Measurements from ENCODE around the gene NRG2. TPM values are rescaled to one million over a fixed set of nuclear protein-coding genes. Genes with fewer than 3 reads are reported as not detected.

NRG2 gene
- polyA plus RNA-seq, 1 of the 3 experiments (the other 2 are of a cell fraction): 3.7 TPM

- H3K79me2 ChIP-seq (ENCODE audit: insufficient read depth): no peaks in the 10 kb centered on the region
- no peak overlapping the region for H2AFZ ChIP-seq (ENCODE audit: low read depth)
- H3F3A ChIP-seq (replicated peaks; ENCODE audit: insufficient read depth): no peaks in the 10 kb centered on the region
- no peak for DNase-seq
- no peak overlapping the region for H3K27ac ChIP-seq (ENCODE audit: low read depth in 2 of 2, low read length in 1 of 2)
- H3K9ac ChIP-seq: no peak overlapping the region
- H3K4me2 ChIP-seq: no peak overlapping the region
- CTCF ChIA-PET: interaction anchor here (2.1 to 6.2 kb wide), 3 partner anchors 10 to 168 kb away, joined by 9 to 73 read pairs (median 26); no protein-coding TSS in a partner anchor
- H3K4me1 ChIP-seq (ENCODE audit: control insufficient read depth in 1 of 2, insufficient read depth in 2 of 2, low read depth in 1 of 2, low read length in 1 of 2): peaks cover 0 to 28% of the 10 kb centered on the region in 2 experiments; a peak in 1 of 4 replicates
- H3K27me3 ChIP-seq (ENCODE audit: insufficient read depth): no peaks in the 10 kb centered on the region
- TF ChIP-seq RAD21 (IDR thresholded peaks at IDR 0.05; ENCODE audit: low read length) (no peak), ELF1 (IDR thresholded peaks at IDR 0.05) (no peak), MAX (IDR thresholded peaks at IDR 0.05; ENCODE audit: low read depth) (no peak), GABPA (IDR thresholded peaks at IDR 0.05; ENCODE audit: low read depth) (no peak), TEAD4 (IDR thresholded peaks at IDR 0.05; ENCODE audit: borderline replicate concordance, insufficient read depth) (no peak), FOSL2 (IDR thresholded peaks at IDR 0.05; ENCODE audit: borderline replicate concordance, low read depth) (no peak), SIN3A (IDR thresholded peaks at IDR 0.05; ENCODE audit: borderline replicate concordance, low read depth, low read length) (no peak), CHD2 (IDR thresholded peaks at IDR 0.05; ENCODE audit: low read length, partially characterized antibody) (no peak), GATA2 (CRISPR knock-in tag; IDR thresholded peaks at IDR 0.05) (no peak), SMC3 (IDR thresholded peaks at IDR 0.05; ENCODE audit: low read depth, low read length) (no peak), POLR2AphosphoS5 (IDR thresholded peaks at IDR 0.05; ENCODE audit: low read depth, low read length) (no peak)
- TF ChIP-seq, protein P1, sequence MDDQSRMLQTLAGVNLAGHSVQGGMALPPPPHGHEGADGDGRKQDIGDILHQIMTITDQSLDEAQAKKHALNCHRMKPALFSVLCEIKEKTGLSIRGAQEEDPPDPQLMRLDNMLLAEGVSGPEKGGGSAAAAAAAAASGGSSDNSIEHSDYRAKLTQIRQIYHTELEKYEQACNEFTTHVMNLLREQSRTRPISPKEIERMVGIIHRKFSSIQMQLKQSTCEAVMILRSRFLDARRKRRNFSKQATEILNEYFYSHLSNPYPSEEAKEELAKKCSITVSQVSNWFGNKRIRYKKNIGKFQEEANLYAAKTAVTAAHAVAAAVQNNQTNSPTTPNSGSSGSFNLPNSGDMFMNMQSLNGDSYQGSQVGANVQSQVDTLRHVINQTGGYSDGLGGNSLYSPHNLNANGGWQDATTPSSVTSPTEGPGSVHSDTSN (IDR thresholded peaks at IDR 0.05): no peak
- TF ChIP-seq, protein P2, sequence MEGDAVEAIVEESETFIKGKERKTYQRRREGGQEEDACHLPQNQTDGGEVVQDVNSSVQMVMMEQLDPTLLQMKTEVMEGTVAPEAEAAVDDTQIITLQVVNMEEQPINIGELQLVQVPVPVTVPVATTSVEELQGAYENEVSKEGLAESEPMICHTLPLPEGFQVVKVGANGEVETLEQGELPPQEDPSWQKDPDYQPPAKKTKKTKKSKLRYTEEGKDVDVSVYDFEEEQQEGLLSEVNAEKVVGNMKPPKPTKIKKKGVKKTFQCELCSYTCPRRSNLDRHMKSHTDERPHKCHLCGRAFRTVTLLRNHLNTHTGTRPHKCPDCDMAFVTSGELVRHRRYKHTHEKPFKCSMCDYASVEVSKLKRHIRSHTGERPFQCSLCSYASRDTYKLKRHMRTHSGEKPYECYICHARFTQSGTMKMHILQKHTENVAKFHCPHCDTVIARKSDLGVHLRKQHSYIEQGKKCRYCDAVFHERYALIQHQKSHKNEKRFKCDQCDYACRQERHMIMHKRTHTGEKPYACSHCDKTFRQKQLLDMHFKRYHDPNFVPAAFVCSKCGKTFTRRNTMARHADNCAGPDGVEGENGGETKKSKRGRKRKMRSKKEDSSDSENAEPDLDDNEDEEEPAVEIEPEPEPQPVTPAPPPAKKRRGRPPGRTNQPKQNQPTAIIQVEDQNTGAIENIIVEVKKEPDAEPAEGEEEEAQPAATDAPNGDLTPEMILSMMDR (IDR thresholded peaks at IDR 0.05): no peak
- no peaks in the 10 kb centered on the region for H3K36me3 ChIP-seq (replicated peaks in 1 of 2; ENCODE audit: control insufficient read depth in 1 of 2, insufficient read depth in 2 of 2, low read length in 1 of 2)
- WGBS (ENCODE audit: low lambda C conversion rate): 69% methylated on average over 5 of the region's 5 CpGs
- H3K9me3 ChIP-seq: no peaks in the 10 kb centered on the region
- H4K20me1 ChIP-seq (ENCODE audit: insufficient read depth): no peaks in the 10 kb centered on the region
- no peak overlapping the region for H3K4me3 ChIP-seq (ENCODE audit: low read depth in 2 of 2, low read length in 1 of 2)
- POLR2A ChIA-PET: no interaction called here
- H3K9me2 ChIP-seq: no peaks in the 10 kb centered on the region
These were observed 88.0 kb downstream of the NRG2 start for GRCh38 chr5:139955053-139955605.

DNA sequence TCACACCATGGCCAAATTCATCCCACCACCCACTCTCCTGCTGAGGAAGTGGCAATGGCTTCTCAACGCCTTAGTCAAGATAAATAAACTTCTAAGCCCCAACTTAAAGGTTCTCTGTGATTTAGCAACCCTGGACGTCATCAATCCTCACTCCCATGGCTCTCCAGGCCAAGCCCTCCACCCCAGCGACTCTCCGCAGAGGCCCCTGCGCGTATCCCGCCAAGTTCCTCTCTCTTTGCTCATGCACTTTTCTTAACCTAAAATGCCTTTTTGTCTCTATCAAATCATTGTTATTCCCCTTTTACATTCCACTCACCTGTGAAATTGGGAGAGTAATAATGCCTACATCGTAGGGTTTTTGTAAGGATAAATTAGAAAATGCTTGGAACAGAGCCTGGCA lies 88.6 kb downstream of the NRG2 start:
- Histone ChIP-seq H3K79me2 (ENCODE audit: insufficient read depth) (no peaks in the 10 kb centered on the region), H4K20me1 (ENCODE audit: insufficient read depth) (no peaks in the 10 kb centered on the region), H3K36me3 (replicated peaks in 1 of 2; ENCODE audit: control insufficient read depth in 1 of 2, insufficient read depth in 2 of 2, low read length in 1 of 2) (no peaks in the 10 kb centered on the region), H3K9me2 (no peaks in the 10 kb centered on the region), H3K4me3 (ENCODE audit: low read depth in 2 of 2, low read length in 1 of 2) (no peak overlapping the region), H3K27ac (ENCODE audit: low read depth in 2 of 2, low read length in 1 of 2) (no peak overlapping the region), H2AFZ (ENCODE audit: low read depth) (no peak overlapping the region), H3K9me3 (no peaks in the 10 kb centered on the region), H3K27me3 (ENCODE audit: insufficient read depth) (no peaks in the 10 kb centered on the region), H3K4me1 (ENCODE audit: control insufficient read depth in 1 of 2, insufficient read depth in 2 of 2, low read depth in 1 of 2, low read length in 1 of 2) (peaks cover 0 to 28% of the 10 kb centered on the region in 2 experiments; a peak in 1 of 4 replicates), H3F3A (replicated peaks; ENCODE audit: insufficient read depth) (no peaks in the 10 kb centered on the region), H3K9ac (no peak overlapping the region), H3K4me2 (no peak overlapping the region)
- no peak for DNase-seq
- CTCF ChIA-PET: interaction anchor here (2.6 to 6.2 kb wide), 3 partner anchors 14 to 167 kb away, joined by 17 to 73 read pairs (median 26); no protein-coding TSS in a partner anchor
- POLR2A ChIA-PET: no interaction called here
- WGBS (ENCODE audit: low lambda C conversion rate): 81% methylated on average over 8 of the region's 8 CpGs
- TF ChIP-seq FOXJ3 (CRISPR knock-in tag; IDR thresholded peaks at IDR 0.05) (no peak), YY1 (IDR thresholded peaks at IDR 0.05; ENCODE audit: low read depth) (no peak), TCF12 (IDR thresholded peaks at IDR 0.05) (no peak), EP300 (IDR thresholded peaks at IDR 0.05; ENCODE audit: borderline replicate concordance in 1 of 2, low read depth in 1 of 2, low read length in 1 of 2) (no peak), NFIC (IDR thresholded peaks at IDR 0.05; ENCODE audit: borderline replicate concordance) (no peak), GABPA (IDR thresholded peaks at IDR 0.05; ENCODE audit: low read depth) (no peak), MXI1 (IDR thresholded peaks at IDR 0.05; ENCODE audit: low read depth, low read length) (no peak)
- TF ChIP-seq, protein P3, sequence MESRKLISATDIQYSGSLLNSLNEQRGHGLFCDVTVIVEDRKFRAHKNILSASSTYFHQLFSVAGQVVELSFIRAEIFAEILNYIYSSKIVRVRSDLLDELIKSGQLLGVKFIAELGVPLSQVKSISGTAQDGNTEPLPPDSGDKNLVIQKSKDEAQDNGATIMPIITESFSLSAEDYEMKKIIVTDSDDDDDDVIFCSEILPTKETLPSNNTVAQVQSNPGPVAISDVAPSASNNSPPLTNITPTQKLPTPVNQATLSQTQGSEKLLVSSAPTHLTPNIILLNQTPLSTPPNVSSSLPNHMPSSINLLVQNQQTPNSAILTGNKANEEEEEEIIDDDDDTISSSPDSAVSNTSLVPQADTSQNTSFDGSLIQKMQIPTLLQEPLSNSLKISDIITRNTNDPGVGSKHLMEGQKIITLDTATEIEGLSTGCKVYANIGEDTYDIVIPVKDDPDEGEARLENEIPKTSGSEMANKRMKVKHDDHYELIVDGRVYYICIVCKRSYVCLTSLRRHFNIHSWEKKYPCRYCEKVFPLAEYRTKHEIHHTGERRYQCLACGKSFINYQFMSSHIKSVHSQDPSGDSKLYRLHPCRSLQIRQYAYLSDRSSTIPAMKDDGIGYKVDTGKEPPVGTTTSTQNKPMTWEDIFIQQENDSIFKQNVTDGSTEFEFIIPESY (IDR thresholded peaks at IDR 0.05; ENCODE audit: borderline replicate concordance, low read depth): no peak
- TF ChIP-seq, protein P4, sequence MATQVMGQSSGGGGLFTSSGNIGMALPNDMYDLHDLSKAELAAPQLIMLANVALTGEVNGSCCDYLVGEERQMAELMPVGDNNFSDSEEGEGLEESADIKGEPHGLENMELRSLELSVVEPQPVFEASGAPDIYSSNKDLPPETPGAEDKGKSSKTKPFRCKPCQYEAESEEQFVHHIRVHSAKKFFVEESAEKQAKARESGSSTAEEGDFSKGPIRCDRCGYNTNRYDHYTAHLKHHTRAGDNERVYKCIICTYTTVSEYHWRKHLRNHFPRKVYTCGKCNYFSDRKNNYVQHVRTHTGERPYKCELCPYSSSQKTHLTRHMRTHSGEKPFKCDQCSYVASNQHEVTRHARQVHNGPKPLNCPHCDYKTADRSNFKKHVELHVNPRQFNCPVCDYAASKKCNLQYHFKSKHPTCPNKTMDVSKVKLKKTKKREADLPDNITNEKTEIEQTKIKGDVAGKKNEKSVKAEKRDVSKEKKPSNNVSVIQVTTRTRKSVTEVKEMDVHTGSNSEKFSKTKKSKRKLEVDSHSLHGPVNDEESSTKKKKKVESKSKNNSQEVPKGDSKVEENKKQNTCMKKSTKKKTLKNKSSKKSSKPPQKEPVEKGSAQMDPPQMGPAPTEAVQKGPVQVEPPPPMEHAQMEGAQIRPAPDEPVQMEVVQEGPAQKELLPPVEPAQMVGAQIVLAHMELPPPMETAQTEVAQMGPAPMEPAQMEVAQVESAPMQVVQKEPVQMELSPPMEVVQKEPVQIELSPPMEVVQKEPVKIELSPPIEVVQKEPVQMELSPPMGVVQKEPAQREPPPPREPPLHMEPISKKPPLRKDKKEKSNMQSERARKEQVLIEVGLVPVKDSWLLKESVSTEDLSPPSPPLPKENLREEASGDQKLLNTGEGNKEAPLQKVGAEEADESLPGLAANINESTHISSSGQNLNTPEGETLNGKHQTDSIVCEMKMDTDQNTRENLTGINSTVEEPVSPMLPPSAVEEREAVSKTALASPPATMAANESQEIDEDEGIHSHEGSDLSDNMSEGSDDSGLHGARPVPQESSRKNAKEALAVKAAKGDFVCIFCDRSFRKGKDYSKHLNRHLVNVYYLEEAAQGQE (IDR thresholded peaks at IDR 0.05; ENCODE audit: low read depth, low read length): no peak
